DMS114 treated with DMSO at 0.1 percent for 48 hours (cell line): ENCODE results near the gene PPP6R3.
"Not testable (repeated sequence)": the region's sequence is repeated elsewhere in the genome, so short reads cannot be mapped to it uniquely, and the experiment has no call there.

Experiments used
- DNase-seq: peaks from one replicate; lab custom pipeline; 2025; ENCODE audit not compliant: unreplicated experiment; lab: John Stamatoyannopoulos, UW

PPP6R3 gene

GRCh38 chr11:68433541-68433940, 27.0 kb upstream of the PPP6R3 start:
- no peak for DNase-seq

DNA sequence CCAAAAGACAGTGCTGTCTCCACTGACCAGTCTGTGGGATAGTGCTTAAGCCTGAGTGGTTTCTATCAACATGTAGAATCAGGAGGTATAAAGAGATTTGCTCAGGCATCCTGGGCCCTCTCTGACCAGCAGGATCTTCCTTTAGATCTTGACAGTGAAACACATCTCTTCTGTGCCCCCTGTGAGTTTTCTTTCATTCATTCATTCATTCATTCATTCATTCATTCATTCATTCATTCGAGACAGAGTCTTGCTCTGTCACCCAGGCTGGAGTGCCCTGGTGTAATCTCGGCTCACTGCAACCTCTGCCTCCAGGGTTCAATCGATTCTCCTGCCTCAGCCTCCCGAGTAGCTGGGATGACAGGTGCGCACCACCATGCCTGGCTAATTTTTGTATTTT, 26.4 kb upstream of the PPP6R3 start:
- not testable (repeated sequence) for DNase-seq

DNA sequence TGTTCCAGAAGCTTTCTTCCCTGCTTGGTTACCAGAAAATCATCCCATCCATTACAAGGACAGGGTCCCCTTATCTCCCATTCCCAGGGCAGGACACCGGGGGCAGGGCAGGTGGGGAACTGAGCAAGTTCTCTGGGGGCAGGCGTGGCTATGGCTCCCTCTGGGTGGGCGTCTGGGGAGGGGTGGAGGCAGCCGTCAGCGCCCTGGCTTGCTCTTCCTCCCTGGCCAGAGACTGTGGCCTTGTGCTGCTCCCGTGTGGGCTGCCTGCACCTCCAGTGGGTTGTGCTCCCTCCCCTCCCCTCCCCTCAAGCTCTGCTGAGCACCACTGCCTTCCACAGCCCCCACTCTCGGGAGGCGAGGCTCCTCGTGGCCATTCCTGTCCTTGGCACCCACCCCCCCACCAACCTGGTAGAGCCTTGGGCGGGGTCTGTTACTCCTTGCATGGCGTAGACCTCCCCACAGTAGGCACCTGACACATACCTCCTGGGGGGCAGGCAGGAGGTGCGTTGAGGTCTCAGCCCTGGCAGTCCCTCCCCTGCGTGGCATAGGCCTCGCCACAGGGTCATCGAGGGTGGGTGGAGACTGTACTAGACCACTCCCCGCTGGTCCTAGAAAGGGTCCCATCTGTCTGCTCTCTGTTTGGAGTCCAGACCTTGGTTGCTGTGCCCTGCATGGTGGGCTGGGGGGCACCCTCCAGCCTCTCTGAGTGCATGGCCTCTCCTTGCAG, 24.2 kb upstream of the PPP6R3 start:
- DNase-seq, result no peak

GRCh38 chr11:68436985-68437926, 23.3 kb upstream of the PPP6R3 start:
- no peak for DNase-seq

DNA sequence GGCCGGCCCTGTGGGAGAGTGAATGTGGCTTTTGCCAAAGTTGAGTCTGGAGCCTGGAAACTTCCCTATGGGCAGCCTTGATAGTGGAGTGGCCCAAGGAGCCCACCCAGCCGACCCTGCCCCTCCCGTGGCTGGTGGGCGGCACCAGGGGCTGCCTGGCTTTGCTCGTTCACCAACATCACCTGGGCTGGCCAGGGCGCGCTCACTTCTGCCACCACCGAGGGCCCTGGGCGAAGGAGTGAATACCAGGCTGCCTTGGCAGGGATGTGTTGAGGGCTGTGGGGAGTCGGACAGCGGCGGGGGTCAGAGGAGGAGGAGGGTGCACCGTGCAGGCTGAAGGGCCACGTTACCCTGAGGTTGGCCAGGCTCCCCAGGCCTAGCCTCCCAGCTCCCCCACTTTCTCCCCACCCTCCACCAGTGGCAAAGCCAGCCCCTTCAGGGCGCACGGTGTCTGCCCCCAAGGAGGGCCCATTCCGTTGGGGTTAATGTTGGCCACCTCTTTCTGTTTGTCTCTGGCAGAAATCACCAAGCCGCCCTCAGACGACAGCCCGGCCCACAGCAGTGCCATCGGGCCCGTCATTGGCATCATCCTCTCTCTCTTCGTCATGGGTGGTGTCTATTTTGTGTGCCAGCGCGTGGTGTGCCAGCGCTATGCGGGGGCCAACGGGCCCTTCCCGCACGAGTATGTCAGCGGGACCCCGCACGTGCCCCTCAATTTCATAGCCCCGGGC, 22.5 kb upstream of the PPP6R3 start:
- DNase-seq, result no peak

DNA sequence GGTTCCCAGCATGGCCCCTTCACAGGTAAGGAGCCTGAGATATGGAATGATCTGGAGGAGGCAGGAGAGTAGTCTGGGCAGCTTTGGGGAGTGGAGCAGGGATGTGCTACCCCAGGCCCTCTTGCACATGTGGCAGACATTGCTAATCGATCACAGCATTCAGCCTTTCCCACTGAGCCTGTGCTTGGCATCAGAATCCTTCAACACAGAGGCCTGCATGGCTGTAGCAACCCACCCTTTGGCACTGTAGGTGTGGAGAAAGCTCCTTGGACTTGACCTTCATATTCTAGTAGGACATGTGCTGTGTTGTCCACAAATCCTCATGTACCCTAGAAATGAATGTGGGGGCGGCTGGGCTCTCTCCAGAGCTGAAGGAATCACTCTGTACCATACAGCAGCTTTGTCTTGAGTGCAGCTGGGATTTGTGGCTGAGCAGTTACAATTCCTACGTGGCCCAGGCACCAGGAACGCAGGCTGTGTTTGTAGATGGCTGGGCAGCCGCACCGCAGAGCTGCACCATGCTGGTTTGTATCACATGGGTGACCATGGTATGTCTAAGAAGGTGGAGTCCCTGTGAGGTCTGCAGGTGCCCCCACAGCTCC, 21.8 kb upstream of the PPP6R3 start:
- no peak for DNase-seq

- no peak for DNase-seq
Measured at GRCh38 chr11:68439355-68440065, 21.0 kb upstream of the PPP6R3 start.

- DNase-seq, result no peak
Measured at GRCh38 chr11:68440224-68440623, 20.3 kb upstream of the PPP6R3 start.

GRCh38 chr11:68441466-68442230, 18.9 kb upstream of the PPP6R3 start:
- no peak for DNase-seq

- no peak for DNase-seq
Measured at GRCh38 chr11:68442433-68442832, 18.1 kb upstream of the PPP6R3 start.

DNA sequence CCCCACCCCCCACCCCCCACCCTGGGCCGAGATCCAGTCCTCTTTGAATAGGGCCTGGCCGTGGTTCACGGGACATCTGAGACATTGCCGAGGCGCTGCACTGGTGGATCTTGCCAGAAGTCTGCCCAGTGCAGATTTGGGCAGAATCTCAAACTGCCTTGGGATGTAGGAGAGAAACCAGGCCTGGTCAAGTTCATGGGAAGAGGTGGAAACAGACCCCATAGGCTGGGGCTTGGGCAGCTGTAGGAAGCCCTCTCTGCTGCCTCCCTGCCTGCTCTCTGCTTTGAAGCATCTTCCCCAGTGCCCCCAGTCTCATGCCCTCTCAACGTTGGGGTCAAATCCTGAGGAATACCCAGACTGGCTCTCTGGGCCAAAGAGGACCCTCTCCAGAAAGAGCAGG, 16.0 kb upstream of the PPP6R3 start:
- no peak for DNase-seq

DNA sequence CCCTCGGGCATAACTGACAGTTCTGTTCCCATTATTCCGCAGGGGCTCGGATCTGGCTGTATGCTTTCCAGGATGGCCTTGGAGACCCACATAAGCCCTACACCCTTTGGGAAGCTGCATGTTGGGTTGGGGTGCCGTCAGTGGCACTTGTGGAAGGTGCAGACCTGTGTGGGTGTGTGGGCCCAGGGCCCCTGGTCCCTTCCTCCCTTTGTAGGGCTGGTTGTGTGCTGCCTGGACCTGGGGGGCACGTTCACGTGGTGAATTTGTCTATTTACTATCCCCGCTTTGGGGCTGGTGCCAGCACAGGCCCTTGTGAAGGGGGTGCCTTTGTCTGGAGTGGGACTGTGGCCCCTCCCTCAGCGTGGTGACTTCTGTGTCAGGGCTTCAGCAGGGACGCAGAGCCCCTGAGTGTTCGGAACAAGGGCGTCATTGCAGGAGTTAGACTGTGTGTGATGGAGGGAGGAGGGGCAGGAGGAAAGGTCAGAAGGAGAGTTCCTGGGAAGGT, 15.0 kb upstream of the PPP6R3 start:
- no peak for DNase-seq

GRCh38 chr11:68446046-68446725, 14.4 kb upstream of the PPP6R3 start:
- no peak for DNase-seq

DNA sequence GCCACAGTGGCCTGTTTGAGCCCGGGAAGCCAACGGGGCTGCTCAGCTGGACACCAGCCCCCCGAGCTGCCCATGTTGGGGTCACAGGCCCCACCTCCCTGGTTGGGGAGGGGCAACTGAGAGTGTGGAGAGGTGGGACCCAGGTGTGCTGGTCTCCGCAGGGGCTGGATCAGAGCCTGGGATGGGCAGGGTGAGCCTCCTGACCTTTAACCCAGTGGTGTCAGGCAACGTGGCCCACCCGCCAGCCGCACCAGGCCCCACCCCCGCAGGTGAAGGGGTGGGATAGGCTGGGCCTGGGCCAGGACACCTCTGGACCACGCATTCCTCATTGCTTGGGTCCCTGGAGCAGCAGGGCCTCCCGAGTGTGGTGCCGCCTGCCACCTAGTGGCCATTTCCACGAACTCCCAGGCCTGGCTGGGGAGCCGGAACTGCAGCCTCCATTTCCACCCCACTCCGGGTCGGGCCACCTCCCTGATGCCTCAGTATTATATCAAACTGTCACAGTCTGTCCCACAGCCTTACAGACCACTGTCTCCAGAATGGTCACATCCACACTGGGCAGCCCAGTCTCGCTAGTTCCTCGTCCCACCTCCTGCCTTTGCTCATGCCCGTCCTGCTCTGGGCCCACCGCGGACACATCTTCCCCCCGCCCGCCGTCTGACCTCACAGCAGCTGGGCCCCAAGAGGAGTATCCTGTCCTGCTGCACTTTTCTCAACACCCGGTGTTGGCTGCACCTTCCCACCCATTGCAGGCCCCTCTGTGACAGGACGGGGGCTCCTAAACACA, 13.3 kb upstream of the PPP6R3 start:
- DNase-seq, result peak; percentile 94

GRCh38 chr11:68447914-68448313, 12.6 kb upstream of the PPP6R3 start:
- not testable (repeated sequence) for DNase-seq

DNA sequence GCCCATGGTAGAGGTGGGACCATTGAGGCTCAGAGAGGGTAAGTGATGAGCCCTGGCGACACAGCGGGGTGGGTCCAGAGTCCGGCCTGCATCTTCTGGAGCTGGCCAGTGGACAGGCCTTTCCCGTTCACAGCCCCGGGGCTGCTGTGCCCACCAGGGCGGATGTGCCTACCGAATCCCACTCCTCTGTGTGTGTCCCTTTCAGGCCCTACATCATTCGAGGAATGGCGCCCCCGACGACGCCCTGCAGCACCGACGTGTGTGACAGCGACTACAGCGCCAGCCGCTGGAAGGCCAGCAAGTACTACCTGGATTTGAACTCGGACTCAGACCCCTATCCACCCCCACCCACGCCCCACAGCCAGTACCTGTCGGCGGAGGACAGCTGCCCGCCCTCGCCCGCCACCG, 11.9 kb upstream of the PPP6R3 start:
- DNase-seq, result no peak

DNA sequence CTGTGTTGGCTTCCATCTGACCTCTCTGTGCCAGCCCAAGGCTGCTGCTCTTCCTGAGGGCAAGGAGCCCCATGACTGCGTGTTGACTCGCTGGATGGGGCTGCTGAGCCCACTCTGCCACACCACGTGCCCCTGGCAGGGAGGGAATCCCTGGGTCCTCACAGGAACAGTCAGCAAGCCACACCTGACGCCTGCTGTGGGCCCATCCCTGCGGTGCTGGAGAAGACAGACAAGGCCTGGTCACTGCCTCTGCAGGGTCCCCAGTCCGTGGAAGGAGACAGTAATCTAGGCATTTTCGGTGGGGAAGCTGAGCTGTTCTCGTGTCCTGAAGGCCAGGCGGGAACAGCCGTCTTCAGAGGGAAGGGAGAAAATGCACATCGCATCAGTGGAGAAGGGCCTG, 10.6 kb upstream of the PPP6R3 start:
- DNase-seq, result no peak

GRCh38 chr11:68450711-68451110, 9.8 kb upstream of the PPP6R3 start:
- DNase-seq, result no peak
